ENCODE results near the gene CCDC9B.

CCDC9B gene

GRCh38 chr15:40306908-40307307, 33.8 kb downstream of the CCDC9B start:
- no peak for DNase-seq

GRCh38 chr15:40306371-40306770, 34.4 kb downstream of the CCDC9B start:
- no peak for DNase-seq

GRCh38 chr15:40305281-40305680, 35.5 kb downstream of the CCDC9B start:
- DNase-seq = no peak

GRCh38 chr15:40303576-40303975, 37.2 kb downstream of the CCDC9B start:
- no peak for DNase-seq

- DNase-seq = no peak
Observed at GRCh38 chr15:40302981-40303380, 37.8 kb downstream of the CCDC9B start.

- DNase-seq = no peak
Observed at GRCh38 chr15:40302288-40302886, 38.4 kb downstream of the CCDC9B start.

- no peak for DNase-seq
Observed at GRCh38 chr15:40301467-40302179, 39.1 kb downstream of the CCDC9B start.

GRCh38 chr15:40300771-40301170, 40.0 kb downstream of the CCDC9B start:
- no peak for DNase-seq

- DNase-seq = no peak
Observed at GRCh38 chr15:40300367-40300766, 40.4 kb downstream of the CCDC9B start.

GRCh38 chr15:40298216-40298935, 42.4 kb downstream of the CCDC9B start:
- no peak for DNase-seq

- no peak for DNase-seq
Observed at GRCh38 chr15:40297356-40297755, 43.4 kb downstream of the CCDC9B start.

GRCh38 chr15:40296561-40297230, 44.0 kb downstream of the CCDC9B start:
- no peak for DNase-seq

- no peak for DNase-seq
Observed at GRCh38 chr15:40295877-40296560, 44.7 kb downstream of the CCDC9B start.

GRCh38 chr15:40295297-40295696, 45.4 kb downstream of the CCDC9B start:
- DNase-seq = no peak

GRCh38 chr15:40293905-40294895, 46.5 kb downstream of the CCDC9B start:
- DNase-seq = no peak

GRCh38 chr15:40293006-40293405, 47.7 kb downstream of the CCDC9B start:
- no peak for DNase-seq

- no peak for DNase-seq
Observed at GRCh38 chr15:40292246-40292645, 48.5 kb downstream of the CCDC9B start.

- DNase-seq = peak; percentile 56
Observed at GRCh38 chr15:40290918-40291574, 49.7 kb downstream of the CCDC9B start.

- DNase-seq = no peak
Observed at GRCh38 chr15:40290545-40290917, 50.2 kb downstream of the CCDC9B start.

GRCh38 chr15:40289140-40289775, 51.5 kb downstream of the CCDC9B start:
- DNase-seq = peak; percentile 26

- DNase-seq = no peak
Observed at GRCh38 chr15:40287968-40288367, 52.8 kb downstream of the CCDC9B start.
